Activated CD4-positive, CD25-positive, alpha-beta regulatory T cell treated with anti-CD3 and anti-CD28 coated beads, Interleukin-2, amount 50 U/mL, for 16 hours (primary cell): ENCODE data around the gene COL1A2.

ENCODE experiments used
- DNase-seq: peaks from one replicate; pipeline ENCODE4 v3.0.0-alpha.2; 2020; ENCODE audit warnings: low read depth, low spot score

Gene COL1A2

DNA sequence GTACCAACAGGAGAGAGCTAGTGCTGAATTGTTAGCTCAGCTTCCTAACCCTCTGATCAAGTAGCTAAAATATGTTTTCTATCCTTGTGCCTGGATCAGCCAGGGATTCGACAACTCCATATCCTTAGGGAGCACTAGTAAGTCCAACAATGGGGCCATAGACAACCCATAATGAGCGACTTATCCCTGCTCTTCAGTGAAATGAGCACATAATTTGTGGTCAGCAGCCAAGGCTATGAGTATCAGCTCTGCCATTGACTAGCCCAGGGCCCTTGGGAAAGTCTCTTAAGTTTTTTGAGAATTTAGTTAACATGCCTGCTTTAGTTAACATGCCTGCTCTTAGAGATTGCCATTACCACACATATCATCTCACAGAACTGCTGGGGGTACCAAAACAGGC, 39.3 kb downstream of the COL1A2 start:
- DNase-seq: no peak

DNA sequence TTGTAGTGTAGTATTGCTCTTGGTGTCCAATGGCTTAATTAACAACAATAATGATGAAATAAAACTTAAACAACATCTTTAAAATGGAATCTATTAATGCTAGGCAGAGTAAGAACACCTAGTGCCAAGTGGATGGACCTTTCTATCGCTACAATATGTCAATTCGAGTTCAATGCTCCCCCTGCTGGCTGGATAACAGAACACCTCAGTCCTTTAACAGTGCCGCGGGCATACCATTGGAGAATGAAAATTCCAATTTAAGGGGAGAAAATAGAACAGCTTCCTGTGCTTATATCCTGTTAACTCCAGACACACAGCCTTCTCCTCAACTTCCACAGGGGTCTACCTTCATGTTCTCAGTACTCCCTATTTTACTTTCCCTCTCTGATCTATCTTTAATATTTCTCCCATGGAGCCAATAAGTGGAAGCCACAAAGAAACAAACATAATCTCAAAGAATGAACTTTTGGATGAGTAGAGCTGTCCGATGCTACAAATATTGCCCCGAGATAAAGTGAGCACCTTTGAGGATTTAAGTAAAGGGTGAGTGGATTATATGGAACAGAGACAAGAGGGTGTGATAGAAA, 41.4 kb downstream of the COL1A2 start:
- DNase-seq: peak; percentile 20

DNA sequence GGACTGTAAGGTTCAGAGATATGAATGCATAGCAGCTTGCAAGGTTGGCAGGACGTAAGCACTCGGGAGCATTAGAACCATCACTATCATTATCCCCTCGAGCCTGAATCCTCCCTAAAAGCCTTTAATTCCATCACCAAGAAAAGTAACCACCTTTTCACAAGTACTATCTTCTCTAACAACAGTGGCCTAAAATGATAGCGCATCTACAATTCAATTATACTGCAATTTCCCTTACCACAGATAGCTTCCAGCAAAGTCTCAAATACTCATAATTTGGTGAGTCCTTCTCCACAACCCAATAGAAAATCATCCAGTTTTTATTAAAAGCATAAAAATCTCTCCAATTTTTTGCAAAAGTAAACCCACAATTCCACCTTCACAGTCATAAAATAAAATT, 42.0 kb downstream of the COL1A2 start:
- DNase-seq: no peak

DNA sequence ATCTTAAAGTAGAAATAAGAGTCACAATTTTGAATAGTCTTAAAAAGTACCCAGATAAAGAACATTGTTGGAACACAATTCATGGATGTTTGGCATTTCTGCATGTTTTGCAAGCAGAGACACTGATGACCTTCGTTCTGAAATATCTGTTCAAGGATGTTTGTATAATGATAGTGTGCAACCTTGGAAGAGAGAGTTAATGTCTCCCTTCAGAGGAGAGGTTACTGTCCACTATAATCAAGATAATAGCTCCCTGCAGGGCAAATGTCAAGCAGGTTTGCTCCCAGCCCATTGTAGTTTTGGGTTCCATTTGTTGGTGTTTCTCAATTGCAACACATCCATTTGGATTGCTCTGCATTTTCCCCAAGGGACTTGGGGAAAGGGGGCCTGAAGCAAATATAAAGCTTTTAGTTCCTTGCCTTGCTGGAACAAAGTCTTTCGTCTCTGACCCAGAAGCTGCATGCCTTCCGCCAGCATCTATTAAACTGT, 45.2 kb downstream of the COL1A2 start:
- DNase-seq: no peak

DNA sequence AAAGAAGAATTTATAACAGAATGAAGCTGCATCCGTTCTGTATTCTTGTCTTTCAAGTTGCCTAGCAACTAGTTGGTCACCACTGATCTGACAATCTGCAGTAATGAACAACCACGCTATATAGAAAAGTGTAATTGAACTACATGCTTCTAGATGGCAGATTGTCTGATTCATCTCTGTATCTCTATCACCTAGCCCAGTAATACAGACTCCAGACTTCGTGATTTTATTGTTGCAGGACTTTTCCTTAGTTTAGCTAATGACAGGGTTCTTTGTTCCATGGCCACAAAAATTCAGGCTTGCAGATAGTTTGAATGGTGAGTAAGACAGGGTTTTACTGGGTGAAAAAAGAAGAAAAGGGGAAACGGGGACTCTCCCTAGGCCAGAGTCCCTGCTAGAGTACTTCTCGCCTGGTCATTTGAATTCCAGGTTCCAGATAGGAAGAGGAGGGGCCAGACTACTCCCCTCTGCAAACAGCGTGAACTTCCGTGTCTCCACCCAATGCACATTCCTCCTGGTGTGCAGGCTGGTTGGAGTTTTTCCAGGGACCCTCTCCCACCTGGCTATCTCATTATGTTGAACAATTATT, 45.9 kb downstream of the COL1A2 start:
- DNase-seq: no peak

DNA sequence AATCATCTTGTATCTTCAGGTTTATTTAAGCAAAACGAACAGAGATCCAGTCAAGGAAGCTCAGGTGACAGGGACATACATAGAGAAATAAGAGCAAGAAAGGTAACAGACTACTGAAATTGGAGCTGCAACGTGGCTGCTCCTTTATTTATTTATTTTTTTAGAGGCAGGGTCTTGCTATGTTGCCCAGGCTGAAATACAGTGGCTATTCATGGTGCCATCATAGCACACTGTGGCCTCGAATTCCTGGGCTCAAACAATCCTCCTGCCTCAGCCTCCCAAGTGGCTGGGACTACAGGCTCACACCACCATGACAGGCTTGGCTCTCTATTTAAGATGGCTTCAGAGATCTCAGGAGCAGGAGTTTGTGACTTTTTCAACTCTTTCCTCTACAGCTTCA, 46.4 kb downstream of the COL1A2 start:
- no peak for DNase-seq

DNA sequence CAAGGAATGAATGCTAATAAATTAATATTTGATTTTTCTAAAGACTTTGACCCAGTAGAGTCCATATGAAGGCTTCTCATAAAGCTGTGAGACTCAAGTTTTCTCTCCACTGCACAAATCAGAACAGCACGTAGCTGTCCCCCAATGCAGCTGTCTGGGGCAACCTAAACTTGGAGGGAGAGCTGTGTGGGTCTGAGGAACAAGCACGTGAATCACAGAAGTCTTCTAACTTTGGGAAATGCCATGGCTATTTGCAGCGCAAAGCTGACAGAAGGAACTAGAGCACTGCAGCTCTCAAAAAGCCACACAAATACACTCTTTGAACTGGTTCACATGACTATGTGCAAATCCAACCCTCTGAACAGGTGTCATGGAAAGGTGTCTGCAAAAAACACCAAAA, 47.9 kb downstream of the COL1A2 start:
- no peak for DNase-seq

DNA sequence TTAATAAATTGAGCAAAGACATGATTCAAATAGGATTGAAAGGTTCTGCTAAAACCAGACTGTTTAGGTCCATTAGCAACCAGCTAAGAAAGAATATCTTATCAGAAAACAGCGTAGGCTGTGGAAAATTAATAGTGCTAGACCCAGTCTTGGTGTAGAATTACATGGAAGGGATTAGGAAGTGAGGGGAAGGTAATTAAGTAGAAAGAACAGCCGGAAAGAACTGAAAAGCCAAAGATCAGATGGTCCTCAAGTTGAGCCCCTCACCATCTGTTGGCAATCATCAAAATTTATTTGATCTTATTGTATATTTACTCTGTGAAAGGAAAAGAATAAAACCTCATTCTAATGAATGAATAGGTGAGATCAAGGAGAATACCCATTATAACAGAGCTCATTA, 50.1 kb downstream of the COL1A2 start:
- DNase-seq: no peak

DNA sequence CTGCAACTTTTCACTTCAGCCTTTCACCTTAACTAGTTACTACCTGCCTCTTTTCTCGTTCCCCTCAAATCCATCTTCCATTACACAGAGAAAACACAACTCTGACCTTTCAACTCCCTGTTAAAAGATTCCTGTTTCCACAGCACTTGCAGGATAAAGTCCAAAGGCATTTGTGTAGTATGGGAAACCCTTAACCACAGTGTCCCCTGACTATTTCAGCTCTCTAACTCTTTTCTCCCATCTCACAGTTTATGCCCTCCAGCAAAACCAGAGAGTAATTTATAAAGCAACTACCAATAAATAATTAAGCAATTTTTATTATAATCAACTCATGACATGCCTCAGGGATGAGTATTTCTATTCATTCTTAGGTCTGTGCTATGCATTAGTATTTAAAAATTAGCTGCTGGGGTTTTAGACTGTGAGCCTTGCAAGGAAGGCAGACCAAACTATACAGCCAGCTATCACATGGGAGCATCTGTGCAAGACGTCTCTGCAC, 51.0 kb downstream of the COL1A2 start:
- no peak for DNase-seq

DNA sequence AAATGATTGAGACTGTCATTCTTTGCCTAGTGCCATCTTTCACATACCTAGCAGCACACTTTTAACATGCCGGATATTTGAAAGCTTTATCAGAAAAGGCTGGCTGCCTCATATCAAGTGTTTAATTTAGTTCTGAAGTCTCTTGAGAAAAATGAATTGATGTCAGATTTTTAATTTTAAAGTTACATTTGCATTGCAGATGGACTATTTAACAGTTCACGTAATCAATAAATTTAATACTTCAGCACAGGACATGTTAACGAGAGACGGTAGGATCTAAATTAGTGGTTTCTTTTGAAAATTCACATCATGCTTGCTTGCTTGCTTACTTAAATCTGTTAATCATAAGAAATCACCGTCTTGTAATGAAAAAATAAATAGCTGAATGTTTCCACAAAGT, 51.6 kb downstream of the COL1A2 start:
- DNase-seq: no peak

DNA sequence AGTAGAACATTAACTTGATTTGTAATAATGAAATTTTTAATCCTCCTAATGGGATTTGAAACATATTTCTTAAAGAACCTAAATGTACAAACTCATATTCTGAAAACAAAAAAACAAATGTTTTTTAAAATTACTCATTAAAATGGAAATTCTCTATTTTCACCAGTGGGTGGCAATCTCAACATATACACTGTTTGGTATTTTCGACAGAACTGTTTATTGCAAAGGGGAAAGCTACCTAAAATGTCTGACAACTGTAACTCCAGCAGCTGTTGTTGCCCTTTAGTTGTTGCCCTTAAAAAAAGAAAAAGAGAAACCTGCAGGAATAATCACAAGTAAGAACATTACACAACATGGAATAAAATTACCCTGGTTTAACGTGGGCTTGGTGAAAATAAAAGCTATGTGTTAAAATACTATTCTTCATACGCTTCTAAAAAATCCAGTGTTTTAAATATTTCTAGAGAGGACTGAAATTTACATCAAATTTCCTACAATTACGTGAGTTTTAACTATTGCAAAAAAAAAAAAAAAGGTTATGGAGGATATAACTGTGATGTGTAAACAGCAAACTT, 54.5 kb downstream of the COL1A2 start:
- no peak for DNase-seq

DNA sequence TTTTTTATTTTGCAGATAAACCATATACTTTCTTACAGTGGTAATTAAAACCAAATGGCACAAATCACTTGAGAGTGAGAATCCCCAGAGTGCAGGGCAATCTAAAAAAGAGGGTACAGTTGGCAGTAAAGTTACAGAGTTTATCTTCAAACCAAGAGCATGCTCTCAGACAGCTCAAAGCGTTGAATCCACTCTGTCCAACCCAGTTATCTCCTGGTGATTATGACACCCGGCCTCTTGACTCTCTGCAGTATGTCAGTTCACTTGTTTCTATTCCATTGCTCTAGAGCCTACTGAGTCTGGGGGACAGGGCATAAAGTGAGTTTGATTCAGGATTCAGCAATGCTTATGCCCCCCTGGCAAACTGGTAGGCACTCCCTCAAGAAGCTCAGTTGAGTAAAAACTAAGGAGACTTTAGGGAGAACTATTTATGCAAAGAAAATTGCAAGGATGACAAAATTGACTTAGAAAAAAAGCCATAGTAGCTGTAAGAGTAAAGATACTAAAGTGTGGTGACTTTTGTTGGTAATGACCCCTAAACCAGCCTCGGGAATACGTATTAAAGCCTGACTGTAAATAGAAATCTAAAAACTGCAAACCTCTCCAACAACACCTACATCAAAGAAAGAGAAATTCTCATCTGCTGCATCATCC, 55.5 kb downstream of the COL1A2 start:
- no peak for DNase-seq

DNA sequence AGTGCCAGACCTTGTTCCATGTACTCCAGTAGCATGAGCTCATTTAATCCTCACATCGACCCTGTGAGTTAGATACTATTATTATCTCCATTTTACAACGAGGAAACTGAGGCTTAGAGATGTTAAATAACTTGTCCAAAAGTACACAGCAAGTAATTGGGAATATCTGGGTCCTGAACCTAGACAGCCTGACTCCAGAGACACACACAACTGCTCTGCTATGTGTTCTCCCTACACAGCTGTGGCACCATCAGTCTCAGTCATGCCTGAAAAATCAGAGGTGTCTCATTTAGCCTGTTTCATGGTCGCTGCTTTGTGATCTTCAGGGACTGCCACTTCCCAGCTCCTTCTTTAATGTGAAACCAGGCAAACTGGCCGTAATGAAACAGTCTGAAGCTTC, 56.5 kb downstream of the COL1A2 start:
- no peak for DNase-seq

DNA sequence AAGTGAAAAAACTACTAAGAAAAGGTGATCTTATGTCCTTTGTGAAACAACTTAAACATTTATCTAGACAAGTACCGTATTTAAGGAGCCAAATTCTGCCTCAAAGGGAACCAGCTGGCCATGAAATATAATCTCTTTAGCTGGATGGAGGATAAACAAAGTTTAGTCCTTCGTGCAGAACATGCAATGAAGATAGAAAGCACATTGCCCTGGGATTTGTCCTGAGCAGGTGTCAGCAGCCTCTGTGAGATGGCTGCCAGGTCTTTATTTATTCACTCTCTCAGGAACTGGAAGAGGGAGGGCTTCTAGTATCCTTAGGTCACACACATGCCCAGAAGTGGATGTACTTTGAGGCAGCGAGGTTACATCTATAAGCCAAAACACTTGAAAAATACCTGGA, 57.5 kb downstream of the COL1A2 start:
- DNase-seq: no peak

DNA sequence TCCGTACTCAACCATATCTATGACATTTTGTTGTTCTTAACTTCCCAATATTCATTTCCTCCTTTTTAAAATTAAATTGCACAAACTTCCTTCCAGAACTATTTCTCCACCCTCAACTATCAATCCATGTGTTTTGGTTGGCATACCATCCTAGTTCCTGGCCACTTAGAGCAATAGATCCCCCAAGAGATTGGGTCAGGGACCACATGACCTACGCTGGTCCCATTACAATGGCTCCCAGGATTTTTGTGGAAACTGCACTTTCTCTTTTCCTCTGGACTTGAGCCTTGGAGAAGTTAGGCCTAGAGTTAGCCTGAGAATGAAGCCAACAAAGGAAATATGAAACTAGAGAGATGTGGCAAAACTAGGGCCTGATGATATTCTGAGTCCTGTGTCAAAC, 59.2 kb downstream of the COL1A2 start:
- DNase-seq: no peak

DNA sequence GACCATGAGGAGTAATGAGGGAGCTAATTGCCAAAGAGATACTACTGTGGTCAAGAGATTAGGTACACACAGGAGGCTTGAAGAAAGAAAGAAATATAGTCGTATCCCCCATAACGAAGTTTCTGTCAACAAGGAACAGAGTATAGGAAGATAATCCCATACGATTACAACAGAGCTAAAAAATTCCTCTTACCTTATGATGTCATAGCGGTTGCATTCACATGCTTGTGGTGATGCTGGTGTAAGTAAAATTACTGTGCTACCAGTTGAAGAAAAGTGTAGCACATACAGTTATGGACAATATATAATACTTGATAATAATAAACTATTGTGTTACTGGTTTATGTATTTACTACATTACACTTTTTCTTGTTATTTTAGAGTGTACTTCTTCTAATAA, 63.3 kb downstream of the COL1A2 start:
- no peak for DNase-seq

DNA sequence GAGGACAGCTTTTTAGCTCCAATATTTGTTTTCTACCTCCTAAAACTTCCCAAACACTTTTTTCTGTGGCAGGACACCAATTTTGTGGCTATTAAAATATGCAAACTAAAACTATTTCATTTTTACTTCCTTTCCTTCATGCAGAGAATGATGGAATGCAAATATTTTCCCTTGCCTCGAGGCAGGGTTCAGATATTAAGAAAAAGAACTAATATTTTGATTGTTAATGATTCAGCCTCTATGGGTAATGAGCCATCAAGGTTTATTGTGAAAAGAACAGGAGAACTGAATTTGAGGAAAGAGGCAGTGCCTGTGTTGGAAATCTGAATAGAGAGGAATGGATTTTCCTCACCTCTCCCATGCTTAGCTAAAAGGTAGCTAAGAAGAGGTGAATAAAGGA, 71.8 kb downstream of the COL1A2 start:
- DNase-seq: no peak

DNA sequence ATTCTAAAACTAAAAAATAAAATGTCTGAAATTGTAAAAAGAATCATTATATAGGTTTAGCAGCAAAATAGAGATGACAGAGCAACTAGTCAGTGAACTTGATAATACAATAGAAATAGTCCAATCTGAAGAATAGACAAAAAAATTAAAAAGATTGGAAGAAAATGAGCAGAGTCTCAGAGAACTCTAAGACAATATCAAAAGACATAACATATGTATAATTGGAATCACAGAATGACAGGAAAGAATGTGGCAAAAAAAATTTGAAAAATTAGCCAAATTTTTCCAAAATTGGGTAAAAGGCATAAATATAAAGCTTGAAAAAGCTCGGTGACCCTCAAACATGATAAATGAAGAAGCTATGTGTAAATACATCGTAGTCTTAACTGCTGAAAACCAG, 76.9 kb downstream of the COL1A2 start:
- no peak for DNase-seq

DNA sequence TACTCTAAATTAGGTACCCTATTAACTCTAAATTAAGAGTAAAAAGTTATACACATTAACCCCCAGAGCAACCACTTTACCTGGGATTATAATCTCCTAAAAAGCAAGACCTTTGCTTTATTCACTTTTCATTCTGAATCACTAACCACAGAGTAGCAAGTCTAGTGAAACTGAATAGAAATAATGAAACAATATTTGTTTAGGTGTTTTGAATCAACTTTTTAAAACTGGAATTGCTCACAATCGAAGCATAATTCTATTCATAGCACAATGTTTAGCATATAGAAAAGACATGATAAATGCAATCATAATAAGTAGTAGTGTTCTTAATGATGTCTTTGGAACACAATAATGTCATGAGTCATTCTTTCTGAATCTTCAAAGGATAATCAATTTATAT, 77.9 kb downstream of the COL1A2 start:
- no peak for DNase-seq

DNA sequence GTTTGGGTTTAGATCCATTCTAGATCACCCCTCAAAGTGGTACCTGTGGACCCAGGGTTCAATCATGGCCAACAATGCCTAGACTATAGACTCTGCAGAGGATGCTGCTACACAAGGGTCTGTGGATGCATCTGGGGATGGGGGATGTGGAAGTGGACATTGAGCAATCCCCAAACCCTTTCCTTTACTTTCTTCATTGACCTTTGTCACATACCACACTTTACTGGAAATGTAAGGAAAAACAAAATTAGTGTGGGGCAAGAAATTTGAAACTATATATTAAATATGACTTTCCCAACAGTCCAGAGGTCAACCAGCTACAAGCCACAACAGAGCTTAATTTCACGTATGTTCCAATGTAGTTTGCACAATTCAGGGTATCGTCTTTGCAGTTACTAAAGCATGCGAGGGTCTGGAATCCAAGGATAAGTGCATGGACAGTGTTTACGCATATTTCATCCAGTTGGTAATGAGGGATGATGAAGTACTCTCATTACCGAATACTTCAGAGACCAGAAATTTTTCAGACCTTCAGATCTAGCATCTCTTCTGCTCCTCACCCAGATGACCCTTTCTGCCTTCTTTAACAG, 81.7 kb downstream of the COL1A2 start:
- no peak for DNase-seq

DNA sequence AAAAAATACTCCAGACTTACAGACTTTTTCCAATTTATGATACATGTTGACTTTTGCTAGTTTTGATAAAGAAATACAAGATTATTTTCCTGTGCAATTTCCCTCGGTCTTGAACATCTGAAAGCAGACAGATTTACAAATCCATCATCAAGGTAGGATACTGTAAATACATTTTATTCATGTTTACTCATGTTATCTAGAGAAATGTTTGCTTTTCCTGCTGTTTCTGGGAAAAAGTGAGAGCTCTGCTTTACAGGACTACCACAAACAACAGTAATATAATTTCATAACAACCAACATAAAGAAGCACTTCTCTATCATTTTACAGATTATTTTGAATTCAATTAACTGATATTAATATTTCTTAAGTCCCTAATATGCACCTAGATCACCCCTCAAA, 83.2 kb downstream of the COL1A2 start:
- DNase-seq: no peak

DNA sequence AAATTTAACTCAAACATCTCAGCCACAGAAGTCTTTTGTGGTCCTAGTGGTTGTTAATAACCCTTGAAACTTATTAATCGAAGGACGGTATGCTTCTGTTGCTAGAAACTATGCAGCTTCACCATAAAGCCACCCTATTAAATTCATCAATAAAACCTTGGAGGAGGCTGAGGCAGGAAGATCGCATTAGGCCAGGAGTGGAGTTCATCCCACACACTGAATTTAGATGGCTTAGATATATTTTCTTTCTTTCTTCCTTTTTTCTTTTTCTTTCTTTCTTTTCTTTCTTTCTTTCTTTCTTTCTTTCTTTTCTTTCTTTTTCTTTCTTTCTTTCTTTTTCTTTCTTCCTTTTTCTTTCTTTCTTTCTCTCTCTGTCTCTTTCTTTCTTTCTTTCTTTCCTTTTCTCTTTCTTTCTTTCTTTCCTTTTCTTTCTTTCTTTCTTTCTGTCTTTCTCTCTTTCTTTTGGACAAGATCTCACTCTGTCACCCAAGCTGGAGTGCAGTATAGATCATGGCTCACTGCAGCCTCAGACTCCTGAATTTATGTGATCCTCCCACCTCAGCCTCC, 84.0 kb downstream of the COL1A2 start:
- no peak for DNase-seq
